ENCODE data around the gene USP12.

DNA sequence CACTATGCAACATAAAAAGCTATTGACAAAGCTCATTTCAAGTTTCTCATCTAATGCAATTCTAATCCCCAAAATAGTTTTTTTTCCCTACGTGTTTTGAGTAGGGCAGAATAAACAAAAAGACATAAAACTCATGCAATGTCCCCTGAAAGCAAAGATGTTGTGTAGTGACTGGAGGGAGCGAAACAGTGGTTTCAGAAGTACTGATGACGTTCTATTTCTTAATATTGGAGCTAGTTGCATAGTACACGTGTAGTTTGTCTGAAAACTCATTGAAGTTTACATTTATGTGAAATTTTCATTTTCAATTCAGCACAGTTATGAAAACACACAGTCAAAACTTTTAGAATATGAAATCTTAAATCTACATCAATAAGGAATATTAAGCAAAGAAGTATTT, 31.6 kb downstream of the USP12 start:
- no peak for TF ChIP-seq CTCF (IDR thresholded peaks at IDR 0.05)
- no peak for TF ChIP-seq POLR2A (IDR thresholded peaks at IDR 0.05)

All from Peyer's patch (tissue), 4 donors.